Central memory CD8-positive, alpha-beta T cell (primary cell): ENCODE results near the gene ARAP1.

ENCODE experiments used
- ATAC-seq: fragments of 150-1000 bp; cut with Tn5 transposase; replicated peaks from 2 replicates; pipeline ENCODE4 v1.10.0; 2022; ENCODE audit warnings: mild to moderate bottlenecking, moderate FRiP score, moderate number of reproducible peaks; ENCODE audit not compliant: poor library complexity, severe bottlenecking; ENCODE audit errors: extremely low read depth
- DNase-seq, 2 donors: peaks; one replicate each; pipeline ENCODE4 v3.0.0; 2021; ENCODE audit warnings: low spot score in 2 of 2
- H3K27ac Mint-ChIP-seq: one replicate; pipeline ENCODE4 v1.8.0; 2022; ENCODE audit warnings: low read depth, mild to moderate bottlenecking, moderate library complexity, mixed read lengths
- H3K27me3 Mint-ChIP-seq: one replicate; pipeline ENCODE4 v1.8.0; 2022; ENCODE audit warnings: mixed read lengths
- H3K36me3 Mint-ChIP-seq: one replicate; pipeline ENCODE4 v1.8.0; 2022; ENCODE audit warnings: mild to moderate bottlenecking, moderate library complexity, mixed read lengths; ENCODE audit not compliant: insufficient read depth
- H3K4me1 Mint-ChIP-seq: one replicate; pipeline ENCODE4 v1.8.0; 2022; ENCODE audit warnings: mixed read lengths
- H3K4me3 Mint-ChIP-seq: one replicate; pipeline ENCODE4 v1.8.0; 2022; ENCODE audit warnings: mild to moderate bottlenecking, moderate library complexity, mixed read lengths
- H3K9me3 Mint-ChIP-seq: one replicate; pipeline ENCODE4 v1.8.0; 2022; ENCODE audit warnings: mixed read lengths

ARAP1 gene

DNA sequence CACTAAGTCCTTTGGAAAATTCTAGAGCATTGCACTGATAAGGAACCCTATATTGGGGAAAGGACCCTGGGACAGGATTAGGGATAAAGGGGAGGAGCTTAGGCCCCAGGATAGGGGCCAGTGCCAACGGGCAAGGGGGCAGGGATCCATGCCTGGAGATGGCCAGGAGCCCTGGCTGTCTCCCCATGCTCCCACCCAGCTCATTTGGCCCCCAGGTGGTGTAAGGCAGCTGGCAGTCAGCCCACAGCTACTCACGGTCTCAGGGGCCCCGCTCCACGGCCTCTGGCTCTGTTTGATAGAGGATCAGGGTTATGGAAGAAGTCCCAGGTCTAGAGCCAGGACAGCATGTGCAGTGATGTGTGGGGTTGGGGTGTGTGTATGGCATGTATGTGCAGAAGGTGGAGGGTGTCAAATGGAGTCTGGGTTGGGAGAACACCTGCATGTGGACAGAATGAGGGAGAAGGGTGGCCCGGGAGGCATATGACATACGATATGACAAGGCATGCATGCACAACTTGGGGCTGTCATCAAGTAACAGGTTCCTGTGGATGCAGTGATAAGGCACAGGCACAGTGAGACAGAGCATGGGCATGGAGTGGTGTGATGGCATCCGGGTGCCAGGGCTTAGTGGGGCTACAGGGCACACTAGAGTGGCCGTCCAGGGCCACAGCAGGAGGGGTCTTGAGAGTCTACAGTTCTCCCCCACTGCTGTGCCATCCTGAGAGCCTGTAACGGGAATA is 59.5 kb downstream of the ARAP1 start:
- no peak for DNase-seq
- Mint-ChIP-seq H3K36me3 (peaks cover 28% of the 10 kb centered on the region), H3K4me3 (no peak overlapping the region), H3K27ac (peak overlapping the region; percentile 1), H3K9me3 (no peaks in the 10 kb centered on the region), H3K27me3 (no peaks in the 10 kb centered on the region), H3K4me1 (peaks cover 23% of the 10 kb centered on the region)
- ATAC-seq: no peak

DNA sequence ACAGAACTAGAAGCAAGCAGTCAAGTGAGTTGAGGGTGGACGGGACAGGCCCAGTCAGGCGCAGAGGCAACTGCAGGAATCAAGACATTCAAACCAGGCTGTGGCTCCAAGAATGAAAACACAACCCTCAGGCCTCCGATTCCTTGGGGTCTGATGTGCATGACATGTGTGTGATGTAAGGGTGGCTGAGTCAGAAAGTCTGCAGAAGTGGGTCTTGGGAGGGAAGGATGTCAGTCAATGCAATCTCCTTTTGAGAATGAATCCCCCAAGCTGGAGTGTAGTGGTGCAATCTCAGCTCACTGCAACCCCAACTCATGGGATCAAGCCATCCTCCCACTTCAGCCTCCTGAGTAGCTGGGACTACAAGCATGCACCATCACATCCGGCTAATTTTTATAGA is 62.0 kb downstream of the ARAP1 start:
- Mint-ChIP-seq H3K4me1 (peaks cover 31% of the 10 kb centered on the region), H3K27ac (no peak overlapping the region), H3K9me3 (no peaks in the 10 kb centered on the region), H3K27me3 (no peaks in the 10 kb centered on the region), H3K36me3 (peaks cover 18% of the 10 kb centered on the region), H3K4me3 (no peak overlapping the region)
- no peak for ATAC-seq
- no peak for DNase-seq

DNA sequence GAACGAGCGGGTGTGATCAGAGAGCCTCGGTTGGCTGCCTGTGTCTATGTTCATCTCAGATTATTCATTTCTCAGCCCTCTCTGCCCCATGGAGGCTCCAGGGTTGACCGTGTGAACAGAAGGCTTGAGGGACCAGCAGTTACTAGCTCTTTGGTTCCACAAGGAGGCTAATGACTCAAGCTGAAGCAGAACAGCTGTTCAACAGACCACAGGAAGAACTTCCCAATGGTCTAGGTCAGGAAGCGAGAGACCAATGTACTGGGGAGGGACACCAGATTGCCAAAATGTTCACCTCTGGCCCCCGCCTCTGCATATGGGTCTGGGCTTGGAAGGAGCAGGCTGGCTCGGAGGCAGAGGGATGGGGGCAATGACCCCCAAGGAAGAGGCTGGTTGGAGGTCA is 63.3 kb downstream of the ARAP1 start:
- H3K27ac Mint-ChIP-seq: peak overlapping the region; percentile 29
- peaks cover 31% of the 10 kb centered on the region for H3K4me1 Mint-ChIP-seq
- no peak for ATAC-seq
- peaks cover 16% of the 10 kb centered on the region for H3K36me3 Mint-ChIP-seq
- DNase-seq: no peak
- H3K9me3 Mint-ChIP-seq: no peaks in the 10 kb centered on the region
- no peak overlapping the region for H3K4me3 Mint-ChIP-seq
- H3K27me3 Mint-ChIP-seq: no peaks in the 10 kb centered on the region

DNA sequence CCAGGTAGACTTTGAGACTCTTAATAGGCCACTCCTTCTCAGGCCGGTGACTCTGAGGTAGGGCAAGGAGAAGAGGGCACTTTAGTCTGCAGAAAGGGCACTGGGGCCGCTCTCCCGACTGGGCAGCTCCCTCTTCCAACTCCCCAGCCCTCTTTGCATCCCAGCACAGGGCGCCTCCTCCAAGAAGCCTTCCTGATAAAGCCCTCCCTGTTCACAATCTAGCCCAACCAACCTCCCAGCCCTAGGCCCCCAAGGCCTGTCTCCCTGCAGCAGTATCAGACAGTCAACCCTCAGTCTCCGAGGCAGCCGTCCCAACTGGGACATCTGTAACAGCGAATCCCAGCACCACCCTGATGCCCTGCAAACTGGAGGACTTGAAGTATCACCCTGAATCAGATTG is 63.7 kb downstream of the ARAP1 start:
- Mint-ChIP-seq H3K27ac (peak overlapping the region; percentile 29), H3K4me1 (peaks cover 29% of the 10 kb centered on the region), H3K9me3 (no peaks in the 10 kb centered on the region), H3K27me3 (no peaks in the 10 kb centered on the region), H3K4me3 (no peak overlapping the region), H3K36me3 (peaks cover 19% of the 10 kb centered on the region)
- ATAC-seq (no peak), DNase-seq (no peak)

DNA sequence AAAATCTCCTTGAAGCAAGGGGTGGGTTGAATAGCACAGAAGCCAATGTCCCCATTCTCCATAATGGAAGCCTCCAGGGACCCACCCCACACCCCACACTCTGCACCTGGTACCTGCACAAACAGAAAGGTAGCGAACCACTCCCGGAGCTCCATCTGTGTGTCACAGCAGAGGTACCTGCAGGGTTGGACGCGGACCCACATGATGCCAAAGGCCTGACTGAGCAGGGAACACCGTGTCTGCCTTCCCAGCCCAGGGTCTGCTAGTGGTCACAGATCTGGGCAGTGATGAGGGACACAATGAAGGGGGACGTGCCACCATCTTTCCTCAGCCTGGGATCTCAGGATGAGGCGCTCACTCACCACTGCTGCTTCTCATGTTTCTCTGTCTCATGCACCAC is 64.9 kb downstream of the ARAP1 start:
- DNase-seq (no peak), ATAC-seq (no peak)
- no peaks in the 10 kb centered on the region for H3K27me3 Mint-ChIP-seq
- H3K36me3 Mint-ChIP-seq: peaks cover 19% of the 10 kb centered on the region
- peak overlapping the region; percentile 60 for H3K27ac Mint-ChIP-seq
- H3K4me1 Mint-ChIP-seq: peaks cover 29% of the 10 kb centered on the region
- no peaks in the 10 kb centered on the region for H3K9me3 Mint-ChIP-seq
- H3K4me3 Mint-ChIP-seq: no peak overlapping the region

DNA sequence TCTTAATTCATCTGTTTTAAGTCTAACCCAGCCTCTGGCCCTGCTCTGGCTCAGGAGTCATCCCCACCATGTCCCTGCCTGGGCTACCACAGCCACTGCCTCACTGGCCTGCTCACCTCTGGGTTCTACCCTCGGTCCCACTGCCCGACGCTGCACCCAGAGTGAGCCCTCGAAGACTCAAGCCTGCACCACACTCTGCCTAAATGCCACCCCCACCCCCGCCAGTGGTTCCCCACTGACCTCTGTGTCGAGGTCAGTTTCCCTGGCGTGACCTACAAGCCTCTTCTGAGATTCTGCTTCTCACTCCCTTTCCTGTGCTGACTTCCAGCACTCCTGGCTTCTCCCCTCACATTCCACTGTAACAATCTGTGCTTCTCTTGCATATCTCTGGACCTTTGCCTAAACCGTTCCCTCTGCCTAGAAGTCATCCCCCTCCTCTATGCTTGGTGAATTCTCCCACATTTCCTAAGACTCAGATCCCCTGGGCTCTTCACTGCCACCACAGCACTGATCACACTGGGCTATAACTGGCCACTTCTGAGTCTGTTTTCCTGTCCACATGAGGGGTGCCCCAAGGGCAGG is 65.5 kb downstream of the ARAP1 start:
- DNase-seq (no peak), ATAC-seq (no peak)
- Mint-ChIP-seq H3K4me3 (no peak overlapping the region), H3K27ac (peak overlapping the region; percentile 60), H3K4me1 (peaks cover 29% of the 10 kb centered on the region), H3K27me3 (no peaks in the 10 kb centered on the region), H3K9me3 (no peaks in the 10 kb centered on the region), H3K36me3 (peaks cover 21% of the 10 kb centered on the region)

DNA sequence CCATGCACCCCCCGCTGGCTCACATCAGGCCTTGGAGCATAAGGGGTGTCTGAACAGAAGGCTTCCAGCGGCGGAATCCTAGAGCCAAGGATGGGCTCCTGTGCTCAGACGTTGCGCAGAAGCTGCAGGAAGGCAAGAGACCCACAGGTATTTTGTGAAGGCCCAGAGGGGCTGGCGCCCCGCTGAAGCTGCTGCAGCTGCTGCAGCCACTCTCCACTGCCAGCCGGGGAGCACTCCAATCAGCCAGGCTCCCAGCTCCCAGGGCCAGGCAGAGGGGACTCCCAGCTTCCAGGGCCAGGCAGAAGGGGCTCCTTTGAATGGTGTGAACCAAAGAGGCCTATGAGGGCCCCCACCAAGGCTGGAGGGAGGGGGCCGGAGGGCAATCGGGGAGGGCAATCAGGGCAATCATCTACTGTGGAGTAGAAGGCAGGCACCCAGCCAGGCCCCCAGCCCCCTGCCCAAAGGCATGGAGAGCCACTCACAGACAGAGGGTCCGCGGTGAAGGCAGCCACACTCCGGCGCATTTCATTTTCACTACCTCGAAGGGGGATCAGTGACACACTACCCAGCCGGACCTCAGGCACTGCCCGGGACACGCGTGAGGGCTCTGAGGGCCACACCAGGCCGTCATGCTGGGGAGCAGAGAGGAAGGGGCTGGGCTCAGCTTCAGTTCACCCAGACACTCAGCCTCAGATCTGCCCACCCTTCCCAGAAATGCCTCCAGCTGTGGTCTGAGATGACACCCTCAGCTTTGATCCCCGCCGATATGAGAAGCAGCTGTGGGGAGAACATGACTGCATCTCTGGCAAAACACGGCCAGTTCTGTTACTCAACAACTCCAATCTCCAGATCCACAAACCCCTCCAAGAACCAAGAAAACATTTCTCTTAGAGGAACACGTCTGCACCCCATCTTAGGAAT is 66.4 kb downstream of the ARAP1 start:
- Mint-ChIP-seq H3K36me3 (peaks cover 18% of the 10 kb centered on the region), H3K27ac (peak overlapping the region; percentile 60), H3K9me3 (no peaks in the 10 kb centered on the region), H3K27me3 (no peaks in the 10 kb centered on the region), H3K4me3 (no peak overlapping the region), H3K4me1 (peaks cover 37% of the 10 kb centered on the region)
- ATAC-seq (no peak), DNase-seq (no peak)

DNA sequence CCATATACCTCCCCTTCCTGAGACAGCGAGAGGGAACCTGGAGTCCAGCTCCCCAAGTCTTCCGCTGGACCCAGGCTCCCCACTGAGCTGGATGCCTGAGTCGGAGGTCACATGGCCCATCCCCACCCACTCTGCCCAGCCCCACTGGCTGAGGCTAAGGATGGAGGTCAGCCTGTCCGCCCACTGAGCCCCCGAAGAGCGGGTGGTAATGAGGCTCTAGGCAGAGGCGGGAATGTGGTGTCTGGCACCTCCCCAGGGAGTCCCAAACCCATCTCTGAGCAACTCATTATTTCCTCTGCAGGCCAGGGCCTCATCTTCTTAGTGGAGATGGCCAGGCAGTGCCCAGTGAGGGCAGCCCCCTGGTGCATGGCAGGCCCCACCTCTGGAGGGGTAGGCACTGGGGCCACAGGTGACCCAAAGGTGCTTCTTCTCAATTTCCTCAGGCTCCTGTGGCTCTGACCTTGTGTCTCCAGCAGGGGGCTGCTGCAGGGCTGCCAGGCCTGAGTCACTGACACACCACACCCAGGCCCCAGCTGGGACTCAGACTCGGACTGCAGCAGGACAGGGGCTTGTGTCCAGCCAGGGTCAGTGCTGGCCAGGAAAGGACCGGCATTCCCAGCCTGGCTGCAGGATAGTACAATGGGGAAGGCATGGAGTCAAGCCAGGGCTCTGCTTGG is 67.8 kb downstream of the ARAP1 start:
- Mint-ChIP-seq H3K4me3 (no peak overlapping the region), H3K27ac (peak overlapping the region; percentile 48), H3K4me1 (peaks cover 42% of the 10 kb centered on the region), H3K36me3 (peaks cover 19% of the 10 kb centered on the region), H3K9me3 (no peaks in the 10 kb centered on the region), H3K27me3 (no peaks in the 10 kb centered on the region)
- ATAC-seq: peak; percentile 52
- DNase-seq: peak in 1 of 2 donors; percentile 21

DNA sequence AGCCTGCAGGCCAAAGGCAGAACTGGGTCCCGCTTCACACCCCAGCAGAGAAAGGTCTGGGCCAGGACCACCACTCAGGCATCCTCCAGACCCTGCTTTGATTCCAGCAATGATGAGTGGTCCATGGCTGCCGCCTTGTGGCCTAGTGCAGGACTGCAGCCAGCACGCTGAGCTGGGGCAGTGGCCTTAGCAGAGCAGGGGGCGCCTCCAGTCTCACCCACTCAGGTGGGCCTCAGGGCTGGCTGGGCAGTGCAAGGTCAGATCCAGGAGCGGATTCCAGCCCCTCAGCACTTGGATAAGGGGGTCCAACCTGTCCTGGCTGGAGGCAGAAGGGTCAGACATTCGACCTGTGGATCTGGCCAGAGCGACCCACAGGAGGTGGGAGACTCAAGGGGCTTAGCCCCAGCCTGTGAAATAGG is 68.4 kb downstream of the ARAP1 start:
- Mint-ChIP-seq H3K27me3 (no peaks in the 10 kb centered on the region), H3K4me1 (peaks cover 45% of the 10 kb centered on the region)

DNA sequence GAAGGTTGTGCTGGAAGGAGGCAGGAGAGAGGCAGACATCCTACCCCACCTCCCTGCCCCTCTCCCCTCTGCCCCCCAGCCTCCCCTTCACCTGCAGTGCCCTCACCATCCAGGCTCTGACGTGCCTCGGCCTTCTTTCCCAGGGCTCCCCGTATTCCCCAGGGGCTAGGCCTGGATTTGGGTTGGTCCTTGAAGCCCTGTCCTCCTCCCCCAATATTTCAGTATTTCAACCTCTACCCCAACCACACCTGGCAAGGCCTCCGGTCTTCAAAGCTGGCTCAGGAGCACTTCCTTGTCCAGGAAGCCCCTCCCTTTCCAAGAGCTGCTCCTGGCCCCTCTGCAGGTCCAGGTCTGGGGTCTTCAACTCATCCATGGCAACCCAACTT is 69.4 kb downstream of the ARAP1 start:
- Mint-ChIP-seq H3K36me3 (peaks cover 17% of the 10 kb centered on the region), H3K4me1 (peaks cover 43% of the 10 kb centered on the region), H3K4me3 (no peak overlapping the region), H3K27me3 (no peaks in the 10 kb centered on the region), H3K9me3 (no peaks in the 10 kb centered on the region), H3K27ac (no peak overlapping the region)
- ATAC-seq (no peak), DNase-seq (no peak)

More for the DNA sequence above, 68.4 kb downstream of the ARAP1 start:
- ATAC-seq: peak; percentile 65
- Mint-ChIP-seq H3K4me3 (no peak overlapping the region), H3K27ac (peak overlapping the region; percentile 48), H3K9me3 (no peaks in the 10 kb centered on the region), H3K36me3 (peaks cover 19% of the 10 kb centered on the region)
- peak; percentile 54 to 67 for DNase-seq

DNA sequence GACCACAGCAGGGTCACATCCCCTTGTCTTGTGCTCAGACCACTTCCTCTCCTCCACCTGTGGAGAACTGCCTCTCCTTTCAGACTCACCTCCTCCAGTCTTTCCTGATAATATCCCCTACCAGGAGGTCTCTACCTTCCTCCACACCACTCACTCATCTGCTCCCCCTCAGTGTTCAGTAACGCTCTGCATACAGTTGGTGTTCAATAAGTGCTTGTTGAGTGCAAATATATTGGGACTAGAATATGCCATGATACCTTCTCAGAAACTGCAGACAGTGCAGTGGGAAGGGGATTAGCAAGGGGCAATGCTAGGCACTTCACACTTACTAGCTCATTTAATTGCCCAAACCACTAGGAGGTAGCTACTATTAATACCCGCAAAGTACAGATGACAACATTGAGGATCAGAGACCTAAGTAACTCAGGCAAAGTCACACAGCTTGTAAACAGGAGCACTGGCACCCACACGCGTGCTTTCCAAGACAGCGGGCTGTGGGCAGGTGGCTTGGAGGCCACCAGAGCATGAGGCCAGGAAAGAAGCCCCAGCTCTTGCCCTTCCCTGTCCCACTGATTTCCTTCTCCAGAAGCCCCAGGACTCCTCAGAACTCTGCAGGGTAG is 69.9 kb downstream of the ARAP1 start:
- Mint-ChIP-seq H3K36me3 (peaks cover 18% of the 10 kb centered on the region), H3K4me1 (peaks cover 43% of the 10 kb centered on the region), H3K27ac (no peak overlapping the region), H3K4me3 (no peak overlapping the region), H3K9me3 (no peaks in the 10 kb centered on the region), H3K27me3 (peaks cover 4% of the 10 kb centered on the region)
- ATAC-seq (no peak), DNase-seq (no peak)
